K562 treated with DMSO at 1 percent for 4 hours (cell line): ENCODE measurements around the gene ASAP3. TPM values are rescaled to one million over a fixed set of nuclear protein-coding genes. Genes with fewer than 3 reads are reported as not detected.

Experiments
- total RNA-seq: library from RNA; unstranded; fragments of 300-600 nt; gene quantifications from 2 replicates; pipeline ENCODE4 v1.2.3, GENCODE V29; 2022; ENCODE audit not compliant: insufficient read depth

ASAP3 gene
- 36.6 and 38.2 TPM in 2 replicates for total RNA-seq

GRCh38 chr1:23483321-23484252 is at the start of gene ASAP3:
Gene ASAP3 (minus strand): TSS chr1:23484179. CDS start chr1:23484133, 46 bp downstream.

DNA sequence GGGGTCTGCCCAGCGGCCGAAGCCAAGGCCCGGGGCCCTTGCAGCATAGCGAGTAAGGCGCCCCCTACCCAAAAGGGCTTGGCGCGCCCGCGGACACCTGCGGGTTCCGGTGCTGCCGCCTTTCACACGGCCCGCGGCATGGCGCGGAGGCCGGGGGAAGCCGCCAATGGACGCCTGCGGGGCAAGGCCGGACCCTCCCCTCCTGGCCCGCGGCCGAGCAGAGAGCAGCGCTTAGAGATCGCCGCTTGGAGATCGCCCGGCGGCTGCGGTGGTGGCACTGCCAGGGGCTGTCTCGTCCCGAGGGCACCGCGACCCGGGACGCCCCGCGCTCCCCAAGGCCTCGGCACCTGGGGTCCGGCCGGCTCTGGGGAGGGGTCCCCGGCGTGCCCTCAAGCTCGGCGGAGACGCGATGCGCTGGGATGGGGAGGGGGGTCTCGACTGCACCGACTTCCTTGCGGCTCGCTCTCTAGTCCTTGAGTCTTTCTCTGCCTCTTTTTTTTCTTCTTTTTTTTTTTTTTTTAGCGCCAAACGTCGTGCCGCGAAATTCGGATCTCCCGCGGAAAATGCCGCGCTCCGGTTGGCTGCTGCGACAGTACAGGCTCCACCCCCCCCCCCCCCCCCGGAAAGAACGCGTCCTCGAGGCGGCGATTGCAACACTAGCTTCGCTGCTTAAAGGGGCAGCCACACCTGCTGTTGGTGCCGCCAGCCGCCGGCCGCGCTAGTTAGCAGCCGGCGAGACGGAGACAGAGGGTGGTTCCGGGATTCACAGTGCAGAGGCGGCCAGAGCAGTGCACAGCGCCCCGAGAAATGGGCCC is 47.0 kb upstream of the ASAP3 start, which contains the start of gene E2F2:
E2F2 (minus strand) TSS at position 487 of the 815 bp plus-strand sequence; CDS start at position 47, 440 bp downstream.

GRCh38 chr1:23424293-23425192 is 59.4 kb downstream of the ASAP3 start, which contains the start of gene TCEA3:
Gene TCEA3 (minus strand): TSS chr1:23424748. CDS start chr1:23424633, 115 bp downstream.

Other genes with a start within 250 kb of the ASAP3 start
- gene HNRNPR, start 139.9 kb downstream of the ASAP3 start, total RNA-seq = 76.1 and 88.5 TPM in 2 replicates
- gene ZNF436, start 114.3 kb downstream of the ASAP3 start, total RNA-seq = 6.2 and 7.2 TPM in 2 replicates
- 0.90 and 3.2 TPM in 2 replicates for gene TCEA3, start 59.4 kb downstream of the ASAP3 start, total RNA-seq
- gene E2F2, start 47.1 kb upstream of the ASAP3 start, total RNA-seq = 11.7 and 12.4 TPM in 2 replicates
- 227 and 254 TPM in 2 replicates for gene ID3, start 75.3 kb upstream of the ASAP3 start, total RNA-seq
- gene RPL11, start 207.6 kb upstream of the ASAP3 start, total RNA-seq = 4,131 and 4,270 TPM in 2 replicates